Stimulated activated CD8-positive, alpha-beta memory T cell treated with anti-CD3 and anti-CD28 coated beads, Interleukin-12 subunit alpha, Interleukin-12 subunit beta, amount 100 ng/mL, for 4 hours (primary cell): ENCODE data around the gene DNAJB6.
A peak's percentile ranks its signal among the peaks of the same experiment; 100 is the strongest.

Source experiments
- DNase-seq: peaks from one replicate; pipeline ENCODE4 v3.0.0-alpha.2; 2020; ENCODE audit warnings: low read depth

DNAJB6 gene

DNA sequence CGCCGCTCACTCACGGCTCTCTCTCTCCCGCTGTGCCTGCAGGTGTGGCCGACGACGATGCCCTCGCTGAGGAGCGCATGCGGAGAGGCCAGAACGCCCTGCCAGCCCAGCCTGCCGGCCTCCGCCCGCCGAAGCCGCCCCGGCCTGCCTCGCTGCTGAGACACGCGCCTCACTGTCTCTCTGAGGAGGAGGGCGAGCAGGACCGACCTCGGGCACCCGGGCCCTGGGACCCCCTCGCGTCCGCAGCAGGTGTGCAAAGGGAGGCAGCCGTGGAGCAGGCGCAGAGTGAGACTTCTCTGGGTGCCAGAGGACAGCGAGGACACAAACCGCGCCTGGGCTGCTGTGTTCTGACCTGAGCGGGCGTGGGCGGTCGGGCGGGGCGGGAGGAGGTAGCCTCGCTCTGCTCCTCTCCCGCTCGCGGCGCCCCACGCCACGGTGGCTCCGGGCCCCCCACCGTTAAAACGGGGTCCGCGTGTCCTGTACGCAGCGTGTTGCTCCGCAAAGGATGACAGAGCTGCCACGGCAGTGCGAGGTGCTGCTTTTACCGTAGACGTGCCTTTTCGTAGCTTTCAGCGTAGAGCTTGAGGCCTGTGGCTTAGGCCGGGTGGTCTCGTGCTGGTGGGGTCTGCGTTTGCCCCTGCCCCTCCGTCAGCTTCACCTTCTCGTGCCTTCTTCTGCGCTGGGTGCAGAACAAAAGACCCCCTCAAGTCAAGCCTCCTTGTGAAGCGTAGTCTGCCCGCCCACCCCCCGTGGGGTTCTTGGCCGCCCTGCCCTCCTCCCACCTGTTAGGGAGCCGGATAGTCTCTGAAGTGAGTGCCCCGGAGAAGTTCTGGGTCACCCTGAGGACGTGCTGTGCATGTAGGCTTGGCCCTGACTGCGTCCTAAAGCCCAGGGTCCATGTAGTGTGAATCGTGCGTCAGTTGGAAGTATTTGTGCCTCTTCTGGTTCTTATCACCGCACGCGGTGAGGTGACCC lies 73.2 kb downstream of the DNAJB6 start:
- DNase-seq: no peak

GRCh38 chr7:157410831-157411556 lies 74.2 kb downstream of the DNAJB6 start:
- no peak for DNase-seq

DNA sequence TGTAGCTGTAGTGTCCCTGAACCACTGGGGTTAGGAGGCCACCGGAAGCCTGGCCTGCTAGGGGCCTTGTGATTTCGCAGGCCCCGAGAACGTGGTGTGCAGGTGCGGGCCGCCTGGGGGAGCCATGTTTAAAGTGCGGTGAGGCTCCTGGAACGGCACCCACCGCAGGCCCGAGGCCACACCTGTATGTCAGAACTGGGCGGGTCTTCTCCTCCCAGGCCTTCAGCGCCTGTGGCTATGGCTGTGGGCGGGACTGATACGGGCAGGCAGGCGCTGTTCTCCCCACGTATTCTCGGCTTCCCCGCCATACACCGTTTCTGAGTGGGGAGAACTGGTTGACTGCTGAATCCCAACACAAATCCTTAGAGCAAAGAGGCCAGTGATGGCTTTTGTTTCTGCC lies 74.8 kb downstream of the DNAJB6 start:
- no peak for DNase-seq

- peak; percentile 19 for DNase-seq
Observed at GRCh38 chr7:157412021-157412443, 75.2 kb downstream of the DNAJB6 start.

DNA sequence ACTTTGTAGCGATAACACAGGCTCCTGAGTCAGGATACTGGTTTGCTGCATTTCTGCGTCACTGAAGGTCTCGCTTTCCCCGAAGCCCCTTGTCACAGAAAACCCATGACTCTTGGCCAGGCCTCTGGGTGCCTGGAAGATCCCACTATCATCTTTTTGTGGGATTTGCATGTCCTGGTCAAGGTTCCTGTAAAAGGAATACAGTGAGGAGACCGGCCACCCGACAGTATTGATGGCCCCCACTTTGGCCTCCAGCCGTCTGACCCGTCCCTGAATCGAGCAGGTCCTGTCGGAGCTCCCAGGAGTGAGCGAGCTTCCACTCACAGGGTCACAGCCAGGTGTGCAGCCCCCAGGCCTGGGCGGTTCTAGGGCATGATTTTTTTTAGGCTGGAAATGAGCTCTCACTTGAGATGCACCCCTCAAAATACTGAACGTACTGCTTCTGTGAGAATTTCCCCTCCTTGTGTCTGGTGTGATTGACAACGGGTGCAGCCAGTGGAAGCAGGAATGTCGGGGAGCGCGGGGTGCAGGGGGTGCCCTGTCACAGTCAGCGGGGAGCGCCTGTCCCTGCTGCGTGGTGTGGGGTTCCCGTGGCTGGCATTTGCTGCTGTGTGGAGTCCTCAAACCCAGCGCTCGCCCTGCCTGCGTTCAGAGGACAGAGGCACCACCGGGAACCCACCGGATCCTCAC lies 75.8 kb downstream of the DNAJB6 start:
- no peak for DNase-seq

GRCh38 chr7:157413881-157414701 lies 77.3 kb downstream of the DNAJB6 start:
- DNase-seq: no peak

DNA sequence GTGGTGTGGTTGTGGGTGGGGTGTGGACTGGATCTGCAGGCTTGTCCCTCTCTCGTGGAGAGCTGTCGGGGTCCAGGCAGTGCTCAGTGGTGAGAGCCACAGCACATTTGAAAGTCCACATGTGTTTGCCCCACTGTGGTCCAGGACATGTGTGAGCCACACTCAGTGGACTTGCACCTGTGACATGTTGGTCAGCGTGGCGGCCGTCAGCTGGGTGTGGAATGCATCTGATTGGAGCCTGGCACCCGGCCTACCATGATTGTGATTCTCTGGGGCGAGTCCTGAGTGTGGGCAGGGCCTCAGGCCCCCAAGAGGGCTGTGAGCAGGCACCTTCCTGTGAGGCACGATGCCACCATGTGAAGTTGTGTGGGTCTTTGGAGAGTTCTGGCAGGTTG lies 77.9 kb downstream of the DNAJB6 start:
- DNase-seq: no peak

DNA sequence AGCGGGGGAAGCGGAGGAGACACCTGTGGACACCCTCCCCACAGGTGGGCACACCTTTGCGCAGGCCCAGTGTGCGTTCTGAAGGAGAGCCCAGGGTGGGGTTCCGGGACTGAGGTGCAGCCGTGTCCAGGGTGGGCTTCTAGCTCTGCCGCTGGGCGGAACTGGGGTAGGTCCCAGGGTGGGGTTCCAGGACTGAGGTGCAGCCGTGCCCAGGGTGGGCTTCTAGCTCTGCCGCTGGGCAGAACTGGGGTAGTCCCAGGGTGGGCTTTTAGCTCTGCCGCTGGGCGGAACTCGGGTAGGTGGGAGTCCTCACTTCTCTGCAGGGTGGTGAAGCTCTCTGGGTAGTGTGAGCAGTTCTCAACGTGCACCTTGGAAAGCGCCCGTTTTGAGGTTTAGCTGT lies 78.7 kb downstream of the DNAJB6 start:
- DNase-seq: no peak

GRCh38 chr7:157416011-157416410 lies 79.2 kb downstream of the DNAJB6 start:
- no peak for DNase-seq

DNA sequence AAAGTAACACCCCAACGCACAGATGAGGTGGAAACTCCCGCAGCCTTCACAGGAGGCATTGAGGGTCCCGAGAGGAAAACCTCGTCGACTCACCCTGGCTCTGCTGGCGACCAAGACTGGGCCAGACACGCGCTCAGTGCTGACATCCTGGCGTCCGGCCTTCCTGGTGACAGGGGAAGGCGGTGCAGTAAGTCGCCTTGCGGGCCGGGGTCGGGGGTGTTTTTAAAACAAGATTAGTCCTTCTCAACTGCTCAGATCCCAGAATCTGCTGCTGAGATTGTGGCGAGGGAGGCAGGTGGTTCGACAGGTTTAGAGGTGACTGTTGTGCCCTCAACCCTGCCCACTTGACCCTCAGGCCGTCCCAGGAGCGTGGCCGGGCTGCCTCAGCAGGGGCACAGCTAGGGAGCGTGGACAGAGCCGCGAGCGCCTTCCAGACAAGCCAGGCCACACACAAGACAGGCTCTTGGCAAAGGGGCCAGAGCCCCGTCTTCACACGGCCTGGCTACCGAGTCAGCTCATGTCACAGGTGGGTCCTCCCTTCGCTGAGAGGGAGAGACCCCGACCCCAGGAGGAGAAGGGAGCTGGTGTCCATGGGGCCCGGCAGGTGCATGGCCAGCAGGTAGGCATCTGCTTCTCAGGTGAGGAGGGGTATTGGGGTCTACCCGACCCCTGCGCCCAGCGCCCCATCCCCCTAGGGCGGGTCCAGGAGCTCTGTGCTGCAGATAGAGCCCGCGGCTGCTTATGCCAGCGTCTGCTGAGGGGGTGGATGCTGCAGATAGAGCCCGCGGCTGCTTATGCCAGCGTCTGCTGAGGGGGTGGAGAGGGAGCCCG lies 81.6 kb downstream of the DNAJB6 start:
- no peak for DNase-seq

DNA sequence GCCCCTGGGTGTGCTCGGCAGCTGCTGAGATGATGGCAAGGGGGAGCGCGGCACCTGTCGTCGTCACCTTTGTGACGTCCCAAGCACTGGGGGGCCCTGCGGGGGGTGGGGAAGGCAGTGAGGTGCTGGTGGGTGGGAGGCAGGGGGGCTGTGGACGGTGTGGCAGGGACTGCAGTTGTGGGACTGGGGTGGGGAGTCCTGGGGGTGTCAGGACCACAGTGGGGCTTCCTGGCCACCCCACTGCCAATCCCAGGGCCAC lies 82.2 kb downstream of the DNAJB6 start:
- no peak for DNase-seq

GRCh38 chr7:157422279-157422678 lies 85.5 kb downstream of the DNAJB6 start:
- no peak for DNase-seq

GRCh38 chr7:157423348-157423747 lies 86.5 kb downstream of the DNAJB6 start:
- DNase-seq: no peak

GRCh38 chr7:157423886-157424565 lies 87.2 kb downstream of the DNAJB6 start:
- DNase-seq: no peak

DNA sequence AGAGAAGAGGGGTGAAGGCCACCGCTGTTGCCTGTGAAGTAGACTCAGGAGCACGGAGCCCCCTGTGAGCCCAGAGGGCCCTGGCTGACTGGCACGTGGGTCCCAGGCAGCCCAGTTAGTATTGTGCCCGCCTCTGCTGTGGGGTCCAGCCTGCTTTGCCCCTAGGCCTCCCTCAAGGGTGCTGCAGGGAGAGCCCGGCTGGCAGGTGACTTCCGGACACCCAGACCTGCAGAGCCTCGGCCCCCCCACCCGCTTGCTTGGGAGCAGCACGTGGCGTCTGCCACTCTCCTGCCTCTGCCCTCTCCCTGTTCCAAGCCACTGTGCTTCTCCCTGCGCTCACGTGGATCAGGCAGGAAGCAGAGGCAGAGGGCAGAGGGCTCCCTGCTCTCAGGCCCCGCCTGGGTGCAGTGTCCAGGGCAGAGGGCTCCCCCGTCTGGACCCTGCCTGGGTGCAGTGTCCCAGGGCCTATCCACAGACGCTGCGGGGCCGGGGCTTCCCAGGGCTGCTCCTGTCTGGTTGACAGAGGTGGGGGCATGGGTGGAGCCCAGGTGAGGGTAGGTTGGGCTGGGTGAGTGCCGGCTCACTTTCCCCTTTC lies 88.4 kb downstream of the DNAJB6 start:
- DNase-seq: no peak

DNA sequence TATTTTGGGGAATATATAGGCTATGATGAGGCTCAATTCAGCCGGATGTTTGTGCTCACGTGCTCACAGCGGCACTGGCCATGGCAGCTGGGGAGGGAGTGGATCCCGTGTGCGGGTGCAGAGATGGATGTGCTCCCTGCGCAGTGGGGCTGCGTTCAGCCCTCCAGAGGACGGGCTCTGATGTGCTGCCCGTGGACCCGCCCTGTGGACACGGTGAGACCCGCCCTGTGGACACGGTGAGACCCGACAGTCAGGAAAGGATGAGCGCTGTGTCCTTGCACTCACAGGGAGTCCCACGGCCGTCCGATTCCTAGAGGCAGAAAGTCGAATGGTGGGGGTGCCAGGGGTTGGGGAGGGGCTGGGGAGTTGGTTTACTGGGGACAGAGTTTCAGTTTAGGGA lies 89.0 kb downstream of the DNAJB6 start:
- DNase-seq: no peak

DNA sequence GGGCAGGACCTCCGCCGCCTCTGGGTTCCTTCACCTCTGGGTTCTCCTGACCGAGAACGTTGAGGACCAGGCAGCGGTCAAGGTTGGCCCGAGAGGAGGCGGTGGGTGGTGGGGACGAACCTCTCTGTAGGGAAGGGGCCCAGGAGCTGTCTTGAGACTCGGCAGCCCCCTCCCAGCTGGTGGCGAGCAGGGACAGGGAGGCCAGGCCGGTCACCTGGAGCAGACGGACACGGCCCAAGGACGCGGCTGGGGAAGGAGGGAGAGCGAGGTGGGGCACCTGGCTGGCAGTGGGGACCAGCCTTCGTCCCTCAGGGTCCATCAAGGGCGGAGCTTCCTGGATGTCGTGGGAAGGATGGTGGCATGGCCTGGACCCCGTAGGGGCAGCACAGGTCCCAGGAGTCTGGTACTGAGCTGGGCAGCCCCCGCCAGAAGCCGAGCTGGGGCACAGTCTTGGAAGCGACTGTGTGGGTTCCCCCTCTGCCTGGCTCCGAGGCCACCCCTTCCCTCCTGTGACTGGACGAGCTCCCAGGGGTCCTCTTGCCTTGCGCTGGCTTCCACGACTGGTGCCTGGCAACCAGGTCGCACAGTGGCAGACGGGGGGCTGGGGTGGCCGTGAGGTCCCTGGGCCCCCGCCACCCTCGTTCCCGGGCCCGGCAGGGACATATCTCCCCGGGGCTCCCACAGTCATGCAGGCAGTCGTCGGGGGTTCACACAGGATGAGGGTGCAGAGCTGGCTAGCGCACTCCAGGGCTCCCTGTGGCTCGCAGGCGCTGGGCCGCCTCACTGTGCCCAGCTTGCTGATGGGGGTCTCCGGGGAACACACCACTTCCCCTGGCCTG lies 89.9 kb downstream of the DNAJB6 start:
- DNase-seq: no peak

DNA sequence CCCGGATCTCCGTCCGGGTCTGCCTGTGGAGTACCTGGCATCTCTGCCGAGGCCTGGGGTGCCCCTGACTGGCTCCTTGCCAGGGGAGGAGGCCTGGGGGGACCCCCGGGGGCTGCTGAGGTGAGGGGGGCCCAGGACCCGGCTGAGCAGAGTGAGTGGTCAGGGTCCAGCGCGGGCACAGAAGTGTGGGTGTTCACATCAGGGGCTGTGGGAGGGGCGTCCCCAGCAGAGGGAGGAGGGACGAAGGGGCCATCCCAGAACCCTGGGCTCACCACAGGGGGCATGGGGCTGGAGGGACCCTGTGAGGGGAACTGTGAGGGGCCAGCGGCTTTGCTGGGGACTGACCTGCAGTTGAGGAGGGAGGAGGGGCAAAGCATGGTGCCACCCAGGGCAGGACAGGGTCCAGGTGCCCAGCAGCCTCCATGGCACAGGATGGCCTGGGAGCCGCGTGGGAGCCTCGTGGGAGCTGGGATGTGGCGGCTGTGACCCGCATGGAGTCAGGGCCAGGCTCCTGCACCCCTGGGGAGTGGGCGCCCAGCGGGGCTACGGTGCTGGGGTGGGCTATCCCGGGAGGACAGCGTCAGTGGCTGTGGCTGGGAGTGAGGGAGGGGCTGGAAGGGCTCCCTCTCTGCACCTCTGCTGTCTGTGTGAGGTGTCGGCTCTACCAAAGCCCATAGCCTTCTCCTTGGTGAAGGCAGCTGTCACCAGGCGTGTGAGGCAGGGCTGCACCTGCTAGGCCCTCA lies 91.2 kb downstream of the DNAJB6 start:
- DNase-seq: no peak
